Ovary (tissue), 9 donors: ENCODE measurements around the gene XRCC3. TPM values are rescaled to one million over a fixed set of nuclear protein-coding genes. Genes with fewer than 3 reads are reported as not detected.

ENCODE experiments used
- DNase-seq, 5 donors: peaks; one replicate each; pipeline ENCODE4 v3.0.0-alpha.2; 2019 to 2020
- H3K27ac ChIP-seq, 2 donors: fragments of 200-600 bp; one replicate each; pipeline versions ENCODE4 v1.5.1 to v1.8.0; 2019 to 2022
- H3K27me3 ChIP-seq: fragments of 200-600 bp; one replicate; pipeline ENCODE4 v1.8.0; 2022
- H3K36me3 ChIP-seq: fragments of 200-600 bp; sonication (generic); one replicate; pipeline ENCODE4 v1.5.1; 2019
- H3K4me1 ChIP-seq: one replicate; pipeline ENCODE4 v1.8.1; 2013; ENCODE audit warnings: mild to moderate bottlenecking, moderate library complexity; ENCODE audit not compliant: insufficient read depth
- H3K4me3 ChIP-seq: fragments of 200-600 bp; sonication (generic); one replicate; pipeline ENCODE4 v1.5.1; 2017
- H3K9me3 ChIP-seq, 2 donors: fragments of 200-600 bp in 1 of 2; sonication (generic) in 1 of 2; one replicate each; pipeline versions ENCODE4 v1.5.1 to v1.8.1; 2013 to 2019; ENCODE audit warnings: mild to moderate bottlenecking in 1 of 2, moderate library complexity in 1 of 2
- EP300 ChIP-seq: sonication (generic); formaldehyde crosslinking; IDR thresholded peaks from one replicate; pipeline ENCODE4 v1.6.1; 2017; ENCODE audit warnings: antibody characterized with exemption
- POLR2A ChIP-seq: fragments of 450-650 bp; IDR thresholded peaks from one replicate; pipeline ENCODE4 v1.6.1; 2017; ENCODE audit warnings: antibody characterized with exemption, mild to moderate bottlenecking, moderate library complexity
- WGBS, 3 donors: extraction: QIAGEN DNeasy Blood & Tissue Kit in 1 of 3; methylation state at CpG; one replicate each; pipeline versions ENCODE4 v1.1.5 to v1.1.7; 2013 to 2017; 5-methylcytosine and 5-hydroxymethylcytosine counted together
- intact Hi-C, 4 donors: fragments of 100-400 bp; cut with DNase I; formaldehyde crosslinking; loops; one replicate each; pipeline versions ENCODE4 v1.11.0 to v1.15.1; 2022 to 2023
- polyA plus RNA-seq, 2 donors: library from polyadenylated mRNA; stranded (reverse); fragments of 200-250 nt in 1 of 2; fragments of 350-450 nt in 1 of 2; fragmentation: Illumina TruSeq in 1 of 2; extraction: RNeasy Lipid Tissue Mini Kit (QIAGEN cat#74804) in 1 of 2; gene quantifications; one replicate each; pipeline ENCODE4 v1.2.3, GENCODE V29; 2013 to 2014
- total RNA-seq, 7 donors: library from RNA; depleted of rRNA in 2 of 7; stranded (reverse); fragments of >200 nt in 2 of 7; fragmentation: NEBNext Ultra II Directional in 3 of 7; extraction: Animal tissue kit (Norgen Biotek cat#: 25700) in 3 of 7; gene quantifications; one replicate each; pipeline versions ENCODE4 v1.1.0 to v1.2.4, GENCODE V29; 2016 to 2023
- TF ChIP-seq, protein P1 (sequence below), 3 donors: fragments of 450-650 bp in 2 of 3; fragments of 200-600 bp in 1 of 3; IDR thresholded peaks; one replicate each; pipeline versions ENCODE4 v1.5.1 to v1.8.0; 2016 to 2022; ENCODE audit warnings: antibody characterized with exemption in 3 of 3, mild to moderate bottlenecking in 1 of 3
- donor health status: DM: no; HTN: no; CAD: no; lungs with moderate emphysema.
- donor health status: DM: no; HTN: no; CAD: no.
- donor health status: Bipolar disorder and iron deficiency.
- donor health status: DM: yes; HTN: yes; CAD: no.
- donor health status: DM: no; HTN: no; CAD: no.
- donor health status: DM: yes; HTN: yes; CAD: no.

The XRCC3 gene
- total and polyA plus RNA-seq, 9 donors: 1.4 to 8.5 (median 3.7) TPM

GRCh38 chr14:103726474-103726873 is 11.2 kb upstream of the XRCC3 start:
- no peaks in the 10 kb centered on the region for H3K27me3 ChIP-seq
- H3K36me3 ChIP-seq: no peaks in the 10 kb centered on the region
- no peak overlapping the region for H3K27ac ChIP-seq
- TF ChIP-seq, protein P1, sequence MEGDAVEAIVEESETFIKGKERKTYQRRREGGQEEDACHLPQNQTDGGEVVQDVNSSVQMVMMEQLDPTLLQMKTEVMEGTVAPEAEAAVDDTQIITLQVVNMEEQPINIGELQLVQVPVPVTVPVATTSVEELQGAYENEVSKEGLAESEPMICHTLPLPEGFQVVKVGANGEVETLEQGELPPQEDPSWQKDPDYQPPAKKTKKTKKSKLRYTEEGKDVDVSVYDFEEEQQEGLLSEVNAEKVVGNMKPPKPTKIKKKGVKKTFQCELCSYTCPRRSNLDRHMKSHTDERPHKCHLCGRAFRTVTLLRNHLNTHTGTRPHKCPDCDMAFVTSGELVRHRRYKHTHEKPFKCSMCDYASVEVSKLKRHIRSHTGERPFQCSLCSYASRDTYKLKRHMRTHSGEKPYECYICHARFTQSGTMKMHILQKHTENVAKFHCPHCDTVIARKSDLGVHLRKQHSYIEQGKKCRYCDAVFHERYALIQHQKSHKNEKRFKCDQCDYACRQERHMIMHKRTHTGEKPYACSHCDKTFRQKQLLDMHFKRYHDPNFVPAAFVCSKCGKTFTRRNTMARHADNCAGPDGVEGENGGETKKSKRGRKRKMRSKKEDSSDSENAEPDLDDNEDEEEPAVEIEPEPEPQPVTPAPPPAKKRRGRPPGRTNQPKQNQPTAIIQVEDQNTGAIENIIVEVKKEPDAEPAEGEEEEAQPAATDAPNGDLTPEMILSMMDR (IDR thresholded peaks at IDR 0.05): no peak
- TF ChIP-seq POLR2A: no peak
- H3K4me3 ChIP-seq: no peak overlapping the region
- peaks cover 29% of the 10 kb centered on the region for H3K4me1 ChIP-seq
- intact Hi-C loops: no loop called here
- WGBS, 3 donors: 88 to 97% (median 96%) methylated on average over 16 to 18 of the region's 18 CpGs
- no peaks in the 10 kb centered on the region for H3K9me3 ChIP-seq
- no peak for DNase-seq

DNA sequence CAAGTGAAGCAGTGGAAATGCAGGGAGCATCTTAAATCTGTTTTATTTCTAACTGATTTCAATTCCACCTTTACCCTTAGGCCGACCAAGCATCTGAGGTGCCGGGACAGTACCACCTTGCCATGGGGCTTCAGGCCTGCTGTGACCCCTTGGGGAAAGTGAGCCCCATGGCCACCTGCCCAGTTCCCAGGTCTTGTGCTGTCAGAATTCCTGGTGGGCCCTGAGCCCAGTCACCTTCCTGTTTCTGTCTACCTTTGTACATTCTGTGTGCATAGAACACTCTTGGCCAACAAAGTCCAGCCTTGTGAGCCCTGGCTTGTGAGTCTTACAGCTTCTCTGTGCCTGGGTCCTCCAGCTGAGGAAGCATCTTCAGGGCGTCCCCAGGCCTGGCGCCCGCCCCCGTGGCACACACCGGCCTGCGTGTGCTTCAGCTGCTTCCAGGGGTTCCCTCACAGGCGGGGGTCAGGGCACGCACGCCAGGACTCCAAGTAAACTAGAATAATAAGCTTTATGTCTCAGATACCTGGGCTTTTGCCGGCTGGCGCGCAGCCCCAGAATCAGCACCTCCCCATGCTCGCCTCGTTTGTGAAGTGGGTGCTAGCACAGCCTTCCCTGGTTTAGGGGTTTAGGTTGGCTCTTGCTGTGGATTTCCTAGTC is 10.6 kb upstream of the XRCC3 start:
- DNase-seq: no peak
- H3K4me3 ChIP-seq: no peak overlapping the region
- intact Hi-C loops: no loop called here
- no peaks in the 10 kb centered on the region for H3K36me3 ChIP-seq
- peaks cover 29% of the 10 kb centered on the region for H3K4me1 ChIP-seq
- H3K27ac ChIP-seq: no peak overlapping the region
- no peaks in the 10 kb centered on the region for H3K9me3 ChIP-seq
- TF ChIP-seq, protein P1 (IDR thresholded peaks at IDR 0.05): no peak
- TF ChIP-seq POLR2A (no peak), EP300 (no peak)
- WGBS, 3 donors: 91 to 94% (median 92%) methylated on average over 16 of the region's 16 CpGs
- no peaks in the 10 kb centered on the region for H3K27me3 ChIP-seq

DNA sequence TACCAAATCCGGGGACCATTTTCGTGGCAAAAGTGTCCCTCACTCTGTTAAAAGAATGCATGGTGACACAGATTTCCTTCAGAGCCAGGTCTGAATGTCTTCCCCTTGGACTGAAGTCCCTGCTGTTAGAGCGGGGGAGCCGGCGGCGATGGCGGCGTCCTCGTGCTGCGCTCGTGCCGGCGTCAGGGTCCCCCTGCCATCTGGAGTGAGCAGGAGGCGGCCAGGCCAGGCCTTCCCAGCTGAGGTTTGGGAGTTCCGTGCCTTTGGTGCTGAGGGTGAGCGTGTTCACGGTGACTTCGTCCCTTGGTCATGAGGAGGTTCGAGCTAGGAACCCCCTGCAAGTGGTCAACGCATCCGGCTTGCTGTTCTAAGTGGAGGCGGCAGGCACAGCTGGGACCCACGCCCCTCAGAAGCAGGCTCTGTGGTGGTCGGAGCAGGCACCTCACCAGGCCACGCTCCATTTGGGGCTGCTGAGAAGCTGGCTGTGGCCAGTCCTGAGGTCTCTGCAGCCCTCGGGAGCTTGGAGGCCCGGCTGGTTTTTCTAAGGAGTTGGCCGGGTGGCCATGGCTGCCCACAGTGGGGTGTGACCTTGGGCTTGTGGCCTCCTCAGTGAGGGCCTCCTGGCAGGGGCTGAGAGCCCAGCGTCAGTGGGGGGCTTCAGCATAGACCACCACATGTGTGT is 9.9 kb upstream of the XRCC3 start:
- no peak for DNase-seq
- Histone ChIP-seq H3K27ac (peak overlapping the region in 1 of 2 donors; percentile 65), H3K36me3 (no peaks in the 10 kb centered on the region), H3K27me3 (no peaks in the 10 kb centered on the region), H3K4me3 (no peak overlapping the region), H3K9me3 (no peaks in the 10 kb centered on the region), H3K4me1 (peaks cover 23% of the 10 kb centered on the region)
- 87 to 91% (median 90%) methylated on average over 27 to 29 of the region's 29 CpGs for WGBS, 3 donors
- TF ChIP-seq, protein P1 (IDR thresholded peaks at IDR 0.05): no peak
- TF ChIP-seq EP300 (no peak), POLR2A (no peak)
- intact Hi-C loops: no loop called here

- Histone ChIP-seq H3K27ac (peak overlapping the region; percentile 57 to 65), H3K4me1 (peaks cover 23% of the 10 kb centered on the region), H3K4me3 (no peak overlapping the region), H3K27me3 (no peaks in the 10 kb centered on the region), H3K9me3 (no peaks in the 10 kb centered on the region), H3K36me3 (no peaks in the 10 kb centered on the region)
- TF ChIP-seq EP300 (no peak), POLR2A (no peak)
- TF ChIP-seq, protein P1 (IDR thresholded peaks at IDR 0.05): no peak
- intact Hi-C loops: no loop called here
- DNase-seq: peak; percentile 75 to 90 (median 84)
- 6 to 11% (median 10%) methylated on average over 18 to 20 of the region's 20 CpGs for WGBS, 3 donors
Measured at GRCh38 chr14:103724116-103724515, 8.9 kb upstream of the XRCC3 start.
